Fibroblast of the conjunctiva (primary cell): ENCODE results near the gene CYP2R1.
A peak's percentile ranks its signal among the peaks of the same experiment; 100 is the strongest.
"Not testable (repeated sequence)": the region's sequence is repeated elsewhere in the genome, so short reads cannot be mapped to it uniquely, and the experiment has no call there.

Experiments used
- DNase-seq: peaks from one replicate; pipeline ENCODE4 v3.0.0-alpha.2; 2010; ENCODE audit warnings: low read depth

Gene CYP2R1

GRCh38 chr11:14892577-14892976 lies 546 bp upstream of the CYP2R1 start:
- DNase-seq = no peak

- DNase-seq = peak; percentile 74
Measured at GRCh38 chr11:14891143-14892035, 642 bp downstream of the CYP2R1 start.

- DNase-seq = no peak
Measured at GRCh38 chr11:14886513-14886912, 5.5 kb downstream of the CYP2R1 start.

- DNase-seq = no peak
Measured at GRCh38 chr11:14884667-14885273, 7.3 kb downstream of the CYP2R1 start.

- DNase-seq = not testable (repeated sequence)
Measured at GRCh38 chr11:14883683-14884082, 8.3 kb downstream of the CYP2R1 start.

- no peak for DNase-seq
Measured at GRCh38 chr11:14882196-14882595, 9.8 kb downstream of the CYP2R1 start.

GRCh38 chr11:14881576-14882193 lies 10.3 kb downstream of the CYP2R1 start:
- DNase-seq = no peak

- no peak for DNase-seq
Measured at GRCh38 chr11:14875163-14875562, 16.9 kb downstream of the CYP2R1 start.

- DNase-seq = no peak
Measured at GRCh38 chr11:14873632-14874031, 18.4 kb downstream of the CYP2R1 start.

GRCh38 chr11:14872032-14872431 lies 20.0 kb downstream of the CYP2R1 start:
- no peak for DNase-seq

GRCh38 chr11:14863775-14864174 lies 28.3 kb downstream of the CYP2R1 start:
- DNase-seq = not testable (repeated sequence)

GRCh38 chr11:14861680-14862079 lies 30.4 kb downstream of the CYP2R1 start:
- DNase-seq = no peak

GRCh38 chr11:14860511-14860910 lies 31.5 kb downstream of the CYP2R1 start:
- DNase-seq = no peak

GRCh38 chr11:14858404-14858803 lies 33.6 kb downstream of the CYP2R1 start:
- DNase-seq = no peak

GRCh38 chr11:14857621-14858020 lies 34.4 kb downstream of the CYP2R1 start:
- no peak for DNase-seq

GRCh38 chr11:14855890-14856289 lies 36.1 kb downstream of the CYP2R1 start:
- no peak for DNase-seq

- DNase-seq = no peak
Measured at GRCh38 chr11:14854057-14854456, 38.0 kb downstream of the CYP2R1 start.

- DNase-seq = peak; percentile 33
Measured at GRCh38 chr11:14852571-14853177, 39.4 kb downstream of the CYP2R1 start.

GRCh38 chr11:14842002-14842401 lies 50.0 kb downstream of the CYP2R1 start:
- no peak for DNase-seq

- no peak for DNase-seq
Measured at GRCh38 chr11:14835496-14836492, 56.2 kb downstream of the CYP2R1 start.
